ENCODE results near the gene TEAD2.

Gene TEAD2

GRCh38 chr19:49359851-49360820 lies 2.1 kb downstream of the TEAD2 start:
- H3K9me3 ChIP-seq (ENCODE audit: insufficient read depth, low read length), result no peaks in the 10 kb centered on the region
- H3F3A ChIP-seq (ENCODE audit: insufficient read depth), result no peaks in the 10 kb centered on the region
- H2AFZ ChIP-seq (ENCODE audit: low read depth, low read length, severe bottlenecking), result no peak overlapping the region
- H3K9ac ChIP-seq (ENCODE audit: low read length), result no peak overlapping the region
- H4K20me1 ChIP-seq (ENCODE audit: low read depth, low read length), result no peaks in the 10 kb centered on the region
- H3K79me2 ChIP-seq (ENCODE audit: insufficient read depth, low read length), result no peaks in the 10 kb centered on the region
- no peak overlapping the region for H3K4me3 ChIP-seq (ENCODE audit: insufficient read depth, low read length, poor library complexity, severe bottlenecking)
- H3K27ac ChIP-seq (ENCODE audit: low read depth, low read length), result no peak overlapping the region
- TF ChIP-seq EZH2phosphoT487 (conservative IDR thresholded peaks at IDR 0.05; ENCODE audit: low read length), result no peak
- TF ChIP-seq CTCF (IDR thresholded peaks at IDR 0.05; ENCODE audit: insufficient read depth, low read length, poor library complexity, severe bottlenecking), result no peak
- H3K9me2 ChIP-seq (replicated peaks; ENCODE audit: insufficient read depth, low read length), result no peaks in the 10 kb centered on the region
- no peaks in the 10 kb centered on the region for H3K27me3 ChIP-seq (ENCODE audit: low read length)
- H3K36me3 ChIP-seq (ENCODE audit: low read length), result no peaks in the 10 kb centered on the region
- no peak overlapping the region for H3K4me2 ChIP-seq (ENCODE audit: low read depth, low read length, poor library complexity, severe bottlenecking)

DNA sequence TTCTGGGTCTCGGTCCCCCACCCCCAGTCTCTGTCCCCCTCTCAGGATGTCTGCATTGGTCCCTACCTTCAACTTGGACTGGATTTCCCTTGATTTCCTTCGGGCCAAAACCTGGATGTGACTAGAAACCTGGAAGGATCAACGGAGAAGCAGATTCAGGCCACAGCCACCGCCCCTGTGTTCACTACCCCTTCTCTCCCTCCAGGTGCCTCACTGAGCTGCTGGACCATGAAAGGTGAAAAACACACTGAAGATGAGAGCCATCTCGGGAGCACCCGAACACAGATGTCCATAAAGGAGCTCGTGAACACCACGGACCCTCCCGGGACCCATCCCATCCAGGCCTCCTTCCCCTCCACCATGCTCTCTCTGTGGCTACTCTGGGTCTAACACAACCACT lies 5.0 kb downstream of the TEAD2 start:
- Histone ChIP-seq H3K9me3 (ENCODE audit: insufficient read depth, low read length) (no peaks in the 10 kb centered on the region), H3K9me2 (replicated peaks; ENCODE audit: insufficient read depth, low read length) (no peaks in the 10 kb centered on the region), H2AFZ (ENCODE audit: low read depth, low read length, severe bottlenecking) (no peak overlapping the region), H3K4me2 (ENCODE audit: low read depth, low read length, poor library complexity, severe bottlenecking) (no peak overlapping the region), H3K27me3 (ENCODE audit: low read length) (no peaks in the 10 kb centered on the region), H3K9ac (ENCODE audit: low read length) (no peak overlapping the region), H3K36me3 (ENCODE audit: low read length) (no peaks in the 10 kb centered on the region), H3K79me2 (ENCODE audit: insufficient read depth, low read length) (no peaks in the 10 kb centered on the region), H3K4me3 (ENCODE audit: insufficient read depth, low read length, poor library complexity, severe bottlenecking) (no peak overlapping the region), H3K27ac (ENCODE audit: low read depth, low read length) (no peak overlapping the region), H4K20me1 (ENCODE audit: low read depth, low read length) (no peaks in the 10 kb centered on the region), H3F3A (ENCODE audit: insufficient read depth) (no peaks in the 10 kb centered on the region)
- TF ChIP-seq EZH2phosphoT487 (conservative IDR thresholded peaks at IDR 0.05; ENCODE audit: low read length), result no peak
- no peak for TF ChIP-seq CTCF (IDR thresholded peaks at IDR 0.05; ENCODE audit: insufficient read depth, low read length, poor library complexity, severe bottlenecking)

- Histone ChIP-seq H2AFZ (ENCODE audit: low read depth, low read length, severe bottlenecking) (no peak overlapping the region), H3K27me3 (ENCODE audit: low read length) (no peaks in the 10 kb centered on the region), H4K20me1 (ENCODE audit: low read depth, low read length) (no peaks in the 10 kb centered on the region), H3K79me2 (ENCODE audit: insufficient read depth, low read length) (no peaks in the 10 kb centered on the region), H3K9me3 (ENCODE audit: insufficient read depth, low read length) (no peaks in the 10 kb centered on the region), H3K27ac (ENCODE audit: low read depth, low read length) (no peak overlapping the region), H3K36me3 (ENCODE audit: low read length) (no peaks in the 10 kb centered on the region), H3F3A (ENCODE audit: insufficient read depth) (no peaks in the 10 kb centered on the region), H3K4me3 (ENCODE audit: insufficient read depth, low read length, poor library complexity, severe bottlenecking) (no peak overlapping the region), H3K4me2 (ENCODE audit: low read depth, low read length, poor library complexity, severe bottlenecking) (no peak overlapping the region), H3K9me2 (replicated peaks; ENCODE audit: insufficient read depth, low read length) (no peaks in the 10 kb centered on the region), H3K9ac (ENCODE audit: low read length) (no peak overlapping the region)
- TF ChIP-seq CTCF (IDR thresholded peaks at IDR 0.05; ENCODE audit: insufficient read depth, low read length, poor library complexity, severe bottlenecking), result no peak
- no peak for TF ChIP-seq EZH2phosphoT487 (conservative IDR thresholded peaks at IDR 0.05; ENCODE audit: low read length)
Observed at GRCh38 chr19:49356382-49356781, 5.8 kb downstream of the TEAD2 start.

Data from SU-DHL-6 (cell line).